WTC11 (cell line): Measurements from ENCODE around the gene FGFR1OP2. TPM values are rescaled to one million over a fixed set of nuclear protein-coding genes. Genes with fewer than 3 reads are reported as not detected.
A peak's percentile ranks its signal among the peaks of the same experiment; 100 is the strongest.

Experiments used
- ATAC-seq: fragments of 200-7000 bp; cut with Tn5 transposase; 2 replicates; pipeline ENCODE4 v1.10.0; 2021; ENCODE audit warnings: mild to moderate bottlenecking, moderate library complexity
- Bru-seq: library from RNA; stranded (reverse); fragments of 400-500 nt; gene quantifications from one replicate; lab custom pipeline; 2021; lab: Mats Ljungman, UMichigan
- CTCF ChIA-PET: fragments of 300-600 bp; sonication (Branson Sonifier 250); formaldehyde crosslinking; loops from one replicate; lab custom pipeline; 2021; ENCODE audit warnings: antibody characterized with exemption; lab: Charles Lee
- POLR2A ChIA-PET: fragments of 350-600 bp; sonication (Branson Sonifier 250); formaldehyde crosslinking; loops from one replicate; lab custom pipeline; 2021; ENCODE audit warnings: antibody characterized with exemption; lab: Charles Lee
- DNase-seq: peaks from one replicate; pipeline ENCODE4 v3.0.0; 2021; ENCODE audit warnings: low spot score
- H3K27ac Mint-ChIP-seq: 2 replicates; pipeline ENCODE4 v1.8.0; 2021; ENCODE audit warnings: mixed read lengths
- H3K27me3 Mint-ChIP-seq: 2 replicates; pipeline ENCODE4 v1.8.0; 2021; ENCODE audit warnings: low read depth, mild to moderate bottlenecking, moderate library complexity, mixed read lengths
- H3K36me3 Mint-ChIP-seq: 2 replicates; pipeline ENCODE4 v1.8.0; 2021; ENCODE audit warnings: mixed read lengths
- H3K4me1 Mint-ChIP-seq: 2 replicates; pipeline ENCODE4 v1.8.0; 2022; ENCODE audit warnings: mixed read lengths
- H3K4me3 Mint-ChIP-seq: 2 replicates; pipeline ENCODE4 v1.8.0; 2021; ENCODE audit warnings: mild to moderate bottlenecking, moderate library complexity, mixed read lengths
- H3K9me3 Mint-ChIP-seq: 2 replicates; pipeline ENCODE4 v1.8.0; 2021; ENCODE audit warnings: mixed read lengths
- CBFB ChIP-seq: sonication (generic); formaldehyde crosslinking; IDR thresholded peaks from 2 replicates; pipeline ENCODE4 v1.8.1; 2022; ENCODE audit warnings: mild to moderate bottlenecking, low read depth, missing genetic modification reagents
- GABPB1 ChIP-seq: sonication (generic); formaldehyde crosslinking; IDR thresholded peaks from 2 replicates; pipeline ENCODE4 v1.8.1; 2023; ENCODE audit warnings: mild to moderate bottlenecking, missing genetic modification reagents
- HMGA2 ChIP-seq: fragments of 250-450 bp; sonication (Bioruptor Pico); IDR thresholded peaks from 2 replicates; pipeline ENCODE4 v1.4.0; 2021; ENCODE audit warnings: mild to moderate bottlenecking, moderate library complexity
- JAZF1 ChIP-seq: fragments of 250-450 bp; sonication (Bioruptor Pico); IDR thresholded peaks from 2 replicates; pipeline ENCODE4 v1.9.0; 2021; ENCODE audit warnings: moderate library complexity, mild to moderate bottlenecking, inconsistent platforms
- KAT7 ChIP-seq: sonication (generic); formaldehyde crosslinking; IDR thresholded peaks from 2 replicates; pipeline ENCODE4 v1.8.1; 2023; ENCODE audit warnings: missing genetic modification reagents, mild to moderate bottlenecking, borderline replicate concordance
- MXD4 ChIP-seq: fragments of 250-450 bp; sonication (Bioruptor Pico); IDR thresholded peaks from 2 replicates; pipeline ENCODE4 v1.8.0; 2021; ENCODE audit warnings: mild to moderate bottlenecking, moderate library complexity, borderline replicate concordance
- NR2C2 ChIP-seq: sonication (generic); formaldehyde crosslinking; IDR thresholded peaks from 2 replicates; pipeline ENCODE4 v1.8.0; 2022; ENCODE audit warnings: mild to moderate bottlenecking, missing genetic modification reagents
- OVOL2 ChIP-seq: fragments of 250-450 bp; sonication (Bioruptor Pico); IDR thresholded peaks from 2 replicates; pipeline ENCODE4 v1.9.0; 2021; ENCODE audit warnings: mild to moderate bottlenecking, borderline replicate concordance
- SOX15 ChIP-seq: fragments of 250-450 bp; sonication (Bioruptor Pico); IDR thresholded peaks from 2 replicates; pipeline ENCODE4 v1.9.0; 2021; ENCODE audit warnings: mild to moderate bottlenecking
- ZNF138 ChIP-seq: sonication (generic); formaldehyde crosslinking; conservative IDR thresholded peaks from 2 replicates; pipeline ENCODE4 v1.8.1; 2022; ENCODE audit warnings: mild to moderate bottlenecking, moderate library complexity, missing genetic modification reagents
- ZNF219 ChIP-seq: sonication (generic); formaldehyde crosslinking; IDR thresholded peaks from 2 replicates; pipeline ENCODE4 v1.8.0; 2023; ENCODE audit warnings: missing genetic modification reagents, mild to moderate bottlenecking, borderline replicate concordance
- ZNF232 ChIP-seq: sonication (generic); formaldehyde crosslinking; IDR thresholded peaks from 2 replicates; pipeline ENCODE4 v1.8.0; 2022; ENCODE audit warnings: mild to moderate bottlenecking, missing genetic modification reagents
- ZNF416 ChIP-seq: fragments of 250-450 bp; sonication (Bioruptor Pico); IDR thresholded peaks from 2 replicates; pipeline ENCODE4 v1.9.0; 2021; ENCODE audit warnings: mild to moderate bottlenecking, inconsistent platforms
- long read RNA-seq, 3 experiments: library from RNA in 1 of 3; library from capped mRNA in 1 of 3; library from polyadenylated mRNA in 1 of 3; unstranded in 2 of 3; stranded (forward) in 1 of 3; transcript quantifications; one replicate each; pipeline ENCODE4 v2.0.0, GENCODE V29; 2021
- total RNA-seq: library from RNA; stranded (reverse); gene quantifications from 3 replicates; pipeline ENCODE4 v1.2.3, GENCODE V29; 2021
- TF ChIP-seq, protein P1 (sequence below): fragments of 250-450 bp; sonication (Bioruptor Pico); IDR thresholded peaks from 2 replicates; pipeline ENCODE4 v1.9.0; 2021; ENCODE audit warnings: mild to moderate bottlenecking
- TF ChIP-seq, protein P2 (sequence below): sonication (generic); formaldehyde crosslinking; IDR thresholded peaks from 2 replicates; pipeline ENCODE4 v1.8.1; 2022; ENCODE audit warnings: missing genetic modification reagents, borderline replicate concordance
- TF ChIP-seq, protein P3 (sequence below): sonication (generic); formaldehyde crosslinking; IDR thresholded peaks from 2 replicates; pipeline ENCODE4 v1.8.0; 2022; ENCODE audit warnings: missing genetic modification reagents
- TF ChIP-seq, protein P4 (sequence below): sonication (generic); formaldehyde crosslinking; IDR thresholded peaks from 2 replicates; pipeline ENCODE4 v1.8.0; 2023; ENCODE audit warnings: missing genetic modification reagents
- TF ChIP-seq, protein P5 (sequence below): sonication (generic); formaldehyde crosslinking; IDR thresholded peaks from 2 replicates; pipeline ENCODE4 v1.8.1; 2022; ENCODE audit warnings: low read depth, missing genetic modification reagents, borderline replicate concordance
- TF ChIP-seq, protein P6 (sequence below): sonication (generic); formaldehyde crosslinking; IDR thresholded peaks from 2 replicates; pipeline ENCODE4 v1.8.1; 2023; ENCODE audit warnings: mild to moderate bottlenecking, missing genetic modification reagents, moderate library complexity
- TF ChIP-seq, protein P7 (sequence below): sonication (generic); formaldehyde crosslinking; IDR thresholded peaks from 2 replicates; pipeline ENCODE4 v1.8.1; 2022; ENCODE audit warnings: low read depth, mild to moderate bottlenecking, moderate library complexity, missing genetic modification reagents, borderline replicate concordance

Gene FGFR1OP2
- 27.7 to 28.9 TPM (median 28.4 TPM) in 3 replicates for total RNA-seq
- percentile 92 among the genes with signal in this experiment for Bru-seq, nascent RNA
- long read RNA-seq, experiment 1, transcript FGFR1OP2-206 (5 exons, 956 nt), result minor isoform, 7 of 124 reads
- long read RNA-seq, experiment 1, transcript FGFR1OP2-204 (2 exons, 2,945 nt), result minor isoform, 5 of 124 reads
- long read RNA-seq, experiment 1, transcript FGFR1OP2-202 (6 exons, 2,790 nt), result minor isoform, 42 of 124 reads
- long read RNA-seq, experiment 1, transcript FGFR1OP2-201 (7 exons, 2,924 nt), result major isoform, 55 of 124 reads
- long read RNA-seq, experiment 1, partial matches to known transcripts, result 1 of 124 reads
- long read RNA-seq, experiment 1, other reads (novel, unspliced or antisense), result 12 of 124 reads
- long read RNA-seq, experiment 2, transcript FGFR1OP2-202 (6 exons, 2,790 nt), result minor isoform, 6 of 33 reads
- long read RNA-seq, experiment 2, transcript FGFR1OP2-206 (5 exons, 956 nt), result minor isoform, 5 of 33 reads
- long read RNA-seq, experiment 2, transcript FGFR1OP2-201 (7 exons, 2,924 nt), result major isoform, 8 of 33 reads
- long read RNA-seq, experiment 2, partial matches to known transcripts, result 3 of 33 reads
- long read RNA-seq, experiment 2, other reads (novel, unspliced or antisense), result 8 of 33 reads
- long read RNA-seq, experiment 3, transcript FGFR1OP2-206 (5 exons, 956 nt), result major isoform, 23 of 59 reads
- long read RNA-seq, experiment 3, transcript FGFR1OP2-202 (6 exons, 2,790 nt), result minor isoform, 19 of 59 reads
- long read RNA-seq, experiment 3, transcript FGFR1OP2-201 (7 exons, 2,924 nt), result minor isoform, 14 of 59 reads
- long read RNA-seq, experiment 3, partial matches to known transcripts, result 0 of 59 reads
- long read RNA-seq, experiment 3, other reads (novel, unspliced or antisense), result 3 of 59 reads

DNA sequence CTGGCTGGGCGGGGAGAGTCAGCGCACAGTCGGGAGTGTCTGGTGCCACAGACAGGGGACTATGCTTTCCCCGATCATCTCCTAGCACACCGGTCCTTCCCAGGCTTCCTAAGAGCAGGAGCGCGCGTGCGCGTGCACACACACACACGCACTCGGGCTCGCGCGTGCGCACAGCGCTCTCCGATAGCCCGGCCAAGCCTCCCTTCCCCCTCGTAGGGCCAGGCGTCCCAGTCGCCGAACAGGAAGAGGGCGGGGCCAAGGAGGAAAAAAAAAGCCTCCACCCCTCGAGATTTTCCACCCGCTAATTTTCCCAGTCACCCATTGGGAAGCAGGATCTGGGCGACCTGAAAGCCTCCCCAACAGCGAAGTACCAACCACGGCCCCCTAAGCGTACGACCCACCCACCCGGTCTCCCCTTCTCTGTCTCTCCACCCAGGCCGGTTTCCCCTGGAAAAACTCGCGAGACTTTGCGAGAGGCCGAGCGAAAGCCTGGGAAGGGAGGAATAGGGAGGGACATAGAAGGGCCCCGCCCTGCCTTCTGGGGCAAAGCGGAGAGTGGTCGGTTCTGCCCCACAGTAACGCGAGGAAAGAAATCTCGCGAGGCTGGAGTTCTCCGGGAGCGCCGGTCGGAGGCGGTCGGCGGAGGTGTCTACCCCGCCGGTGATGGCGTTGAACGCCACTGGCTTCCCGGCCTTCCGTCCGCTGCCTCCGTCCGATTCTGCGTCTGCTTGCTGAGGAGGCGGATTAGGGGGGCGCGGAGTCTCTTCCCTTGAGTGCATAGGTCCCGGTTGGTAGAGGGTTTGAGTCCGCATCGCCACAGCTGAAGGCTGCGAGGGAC is at the start of gene FGFR1OP2, which contains the start of gene INTS13:
TSS of gene FGFR1OP2 (plus strand) at position 608 of the 838 bp plus-strand sequence. CDS start 15,689 bp downstream, outside the sequence.
TSS of gene INTS13 (minus strand) at position 119 of the 838 bp plus-strand sequence. CDS start 1,178 bp downstream, outside the sequence.
- H3K27ac Mint-ChIP-seq, result peak within 1 kb of the TSS; percentile 98
- peaks cover 20% of the 10 kb centered on the region for H3K4me1 Mint-ChIP-seq
- ChIA-PET POLR2A (no interaction called here), CTCF (interaction anchor here (1.2 kb wide), 1 partner anchor 76 kb away, joined by 5 read pairs; the partner anchor contains the start of gene TM7SF3)
- H3K36me3 Mint-ChIP-seq, result peaks cover 13% of the 10 kb centered on the region
- peak; percentile 98 for DNase-seq
- no peaks in the 10 kb centered on the region for H3K9me3 Mint-ChIP-seq
- no peaks in the 10 kb centered on the region for H3K27me3 Mint-ChIP-seq
- ATAC-seq, result peak; percentile 95
- H3K4me3 Mint-ChIP-seq, result peak within 1 kb of the TSS; percentile 98
- no peak for TF ChIP-seq ZNF416 (CRISPR knock-in tag)
- TF ChIP-seq, protein P1, sequence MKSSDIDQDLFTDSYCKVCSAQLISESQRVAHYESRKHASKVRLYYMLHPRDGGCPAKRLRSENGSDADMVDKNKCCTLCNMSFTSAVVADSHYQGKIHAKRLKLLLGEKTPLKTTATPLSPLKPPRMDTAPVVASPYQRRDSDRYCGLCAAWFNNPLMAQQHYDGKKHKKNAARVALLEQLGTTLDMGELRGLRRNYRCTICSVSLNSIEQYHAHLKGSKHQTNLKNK (CRISPR knock-in tag), result no peak
- no peak for TF ChIP-seq OVOL2
- TF ChIP-seq, protein P2, sequence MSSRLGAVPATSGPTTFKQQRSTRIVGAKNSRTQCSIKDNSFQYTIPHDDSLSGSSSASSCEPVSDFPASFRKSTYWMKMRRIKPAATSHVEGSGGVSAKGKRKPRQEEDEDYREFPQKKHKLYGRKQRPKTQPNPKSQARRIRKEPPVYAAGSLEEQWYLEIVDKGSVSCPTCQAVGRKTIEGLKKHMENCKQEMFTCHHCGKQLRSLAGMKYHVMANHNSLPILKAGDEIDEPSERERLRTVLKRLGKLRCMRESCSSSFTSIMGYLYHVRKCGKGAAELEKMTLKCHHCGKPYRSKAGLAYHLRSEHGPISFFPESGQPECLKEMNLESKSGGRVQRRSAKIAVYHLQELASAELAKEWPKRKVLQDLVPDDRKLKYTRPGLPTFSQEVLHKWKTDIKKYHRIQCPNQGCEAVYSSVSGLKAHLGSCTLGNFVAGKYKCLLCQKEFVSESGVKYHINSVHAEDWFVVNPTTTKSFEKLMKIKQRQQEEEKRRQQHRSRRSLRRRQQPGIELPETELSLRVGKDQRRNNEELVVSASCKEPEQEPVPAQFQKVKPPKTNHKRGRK (CRISPR knock-in tag), result no peak
- TF ChIP-seq, protein P3, sequence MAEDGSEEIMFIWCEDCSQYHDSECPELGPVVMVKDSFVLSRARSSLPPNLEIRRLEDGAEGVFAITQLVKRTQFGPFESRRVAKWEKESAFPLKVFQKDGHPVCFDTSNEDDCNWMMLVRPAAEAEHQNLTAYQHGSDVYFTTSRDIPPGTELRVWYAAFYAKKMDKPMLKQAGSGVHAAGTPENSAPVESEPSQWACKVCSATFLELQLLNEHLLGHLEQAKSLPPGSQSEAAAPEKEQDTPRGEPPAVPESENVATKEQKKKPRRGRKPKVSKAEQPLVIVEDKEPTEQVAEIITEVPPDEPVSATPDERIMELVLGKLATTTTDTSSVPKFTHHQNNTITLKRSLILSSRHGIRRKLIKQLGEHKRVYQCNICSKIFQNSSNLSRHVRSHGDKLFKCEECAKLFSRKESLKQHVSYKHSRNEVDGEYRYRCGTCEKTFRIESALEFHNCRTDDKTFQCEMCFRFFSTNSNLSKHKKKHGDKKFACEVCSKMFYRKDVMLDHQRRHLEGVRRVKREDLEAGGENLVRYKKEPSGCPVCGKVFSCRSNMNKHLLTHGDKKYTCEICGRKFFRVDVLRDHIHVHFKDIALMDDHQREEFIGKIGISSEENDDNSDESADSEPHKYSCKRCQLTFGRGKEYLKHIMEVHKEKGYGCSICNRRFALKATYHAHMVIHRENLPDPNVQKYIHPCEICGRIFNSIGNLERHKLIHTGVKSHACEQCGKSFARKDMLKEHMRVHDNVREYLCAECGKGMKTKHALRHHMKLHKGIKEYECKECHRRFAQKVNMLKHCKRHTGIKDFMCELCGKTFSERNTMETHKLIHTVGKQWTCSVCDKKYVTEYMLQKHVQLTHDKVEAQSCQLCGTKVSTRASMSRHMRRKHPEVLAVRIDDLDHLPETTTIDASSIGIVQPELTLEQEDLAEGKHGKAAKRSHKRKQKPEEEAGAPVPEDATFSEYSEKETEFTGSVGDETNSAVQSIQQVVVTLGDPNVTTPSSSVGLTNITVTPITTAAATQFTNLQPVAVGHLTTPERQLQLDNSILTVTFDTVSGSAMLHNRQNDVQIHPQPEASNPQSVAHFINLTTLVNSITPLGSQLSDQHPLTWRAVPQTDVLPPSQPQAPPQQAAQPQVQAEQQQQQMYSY (CRISPR knock-in tag), result no peak
- TF ChIP-seq, protein P4, sequence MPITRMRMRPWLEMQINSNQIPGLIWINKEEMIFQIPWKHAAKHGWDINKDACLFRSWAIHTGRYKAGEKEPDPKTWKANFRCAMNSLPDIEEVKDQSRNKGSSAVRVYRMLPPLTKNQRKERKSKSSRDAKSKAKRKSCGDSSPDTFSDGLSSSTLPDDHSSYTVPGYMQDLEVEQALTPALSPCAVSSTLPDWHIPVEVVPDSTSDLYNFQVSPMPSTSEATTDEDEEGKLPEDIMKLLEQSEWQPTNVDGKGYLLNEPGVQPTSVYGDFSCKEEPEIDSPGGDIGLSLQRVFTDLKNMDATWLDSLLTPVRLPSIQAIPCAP (CRISPR knock-in tag), result peak; percentile 38; the same call in 1 of the 2 replicates
- no peak for TF ChIP-seq MXD4 (CRISPR knock-in tag)
- TF ChIP-seq, protein P5, sequence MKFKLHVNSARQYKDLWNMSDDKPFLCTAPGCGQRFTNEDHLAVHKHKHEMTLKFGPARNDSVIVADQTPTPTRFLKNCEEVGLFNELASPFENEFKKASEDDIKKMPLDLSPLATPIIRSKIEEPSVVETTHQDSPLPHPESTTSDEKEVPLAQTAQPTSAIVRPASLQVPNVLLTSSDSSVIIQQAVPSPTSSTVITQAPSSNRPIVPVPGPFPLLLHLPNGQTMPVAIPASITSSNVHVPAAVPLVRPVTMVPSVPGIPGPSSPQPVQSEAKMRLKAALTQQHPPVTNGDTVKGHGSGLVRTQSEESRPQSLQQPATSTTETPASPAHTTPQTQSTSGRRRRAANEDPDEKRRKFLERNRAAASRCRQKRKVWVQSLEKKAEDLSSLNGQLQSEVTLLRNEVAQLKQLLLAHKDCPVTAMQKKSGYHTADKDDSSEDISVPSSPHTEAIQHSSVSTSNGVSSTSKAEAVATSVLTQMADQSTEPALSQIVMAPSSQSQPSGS (CRISPR knock-in tag), result no peak
- no peak for TF ChIP-seq CBFB (CRISPR knock-in tag)
- TF ChIP-seq ZNF219 (CRISPR knock-in tag), result 0 out of 2 replicates have a peak, but pooled peaks have one; percentile 45
- TF ChIP-seq NR2C2 (CRISPR knock-in tag), result no peak
- TF ChIP-seq SOX15 (CRISPR knock-in tag), result no peak
- no peak for TF ChIP-seq HMGA2 (CRISPR knock-in tag)
- no peak for TF ChIP-seq JAZF1 (CRISPR knock-in tag)
- peak; percentile 70; the same call in 1 of the 2 replicates for TF ChIP-seq KAT7 (CRISPR knock-in tag)
- TF ChIP-seq ZNF138 (CRISPR knock-in tag), result no peak
- 0 out of 2 replicates have a peak, but pooled peaks have one; percentile 40 for TF ChIP-seq ZNF232 (CRISPR knock-in tag)
- TF ChIP-seq, protein P6, sequence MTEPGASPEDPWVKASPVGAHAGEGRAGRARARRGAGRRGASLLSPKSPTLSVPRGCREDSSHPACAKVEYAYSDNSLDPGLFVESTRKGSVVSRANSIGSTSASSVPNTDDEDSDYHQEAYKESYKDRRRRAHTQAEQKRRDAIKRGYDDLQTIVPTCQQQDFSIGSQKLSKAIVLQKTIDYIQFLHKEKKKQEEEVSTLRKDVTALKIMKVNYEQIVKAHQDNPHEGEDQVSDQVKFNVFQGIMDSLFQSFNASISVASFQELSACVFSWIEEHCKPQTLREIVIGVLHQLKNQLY, result no peak
- TF ChIP-seq GABPB1 (CRISPR knock-in tag), result peak; percentile 14; the same call in 1 of the 2 replicates
- TF ChIP-seq, protein P7, sequence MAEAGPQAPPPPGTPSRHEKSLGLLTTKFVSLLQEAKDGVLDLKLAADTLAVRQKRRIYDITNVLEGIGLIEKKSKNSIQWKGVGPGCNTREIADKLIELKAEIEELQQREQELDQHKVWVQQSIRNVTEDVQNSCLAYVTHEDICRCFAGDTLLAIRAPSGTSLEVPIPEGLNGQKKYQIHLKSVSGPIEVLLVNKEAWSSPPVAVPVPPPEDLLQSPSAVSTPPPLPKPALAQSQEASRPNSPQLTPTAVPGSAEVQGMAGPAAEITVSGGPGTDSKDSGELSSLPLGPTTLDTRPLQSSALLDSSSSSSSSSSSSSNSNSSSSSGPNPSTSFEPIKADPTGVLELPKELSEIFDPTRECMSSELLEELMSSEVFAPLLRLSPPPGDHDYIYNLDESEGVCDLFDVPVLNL (CRISPR knock-in tag), result no peak
